Heart left ventricle (tissue), 13 donors: Measurements from ENCODE around the gene ITPR2.

ENCODE experiments used
- POLR2A ChIP-seq, 2 donors: fragments of 450-650 bp; IDR thresholded peaks; one replicate each; pipeline ENCODE4 v1.6.1; 2017; ENCODE audit warnings: antibody characterized with exemption in 2 of 2, mild to moderate bottlenecking in 2 of 2, moderate library complexity in 2 of 2
- TF ChIP-seq, protein P1 (sequence below), 12 donors: fragments of 200-600 bp; sonication (generic) in 4 of 12; IDR thresholded peaks; one replicate each; pipeline versions ENCODE4 v1.5.0 to v1.8.0; 2018 to 2022; ENCODE audit warnings: antibody characterized with exemption in 12 of 12, mild to moderate bottlenecking in 5 of 12
- donor health status: ischemic (EF 13 %, LVEDD 7.1; RV severe dilation, severe dysfunction).
- donor health status: DM: no; HTN: yes; CAD: no.
- donor health status: DM: no; HTN: no; CAD: no.
- donor health status: ischemic (EF 25% LVEDD 6.9; RV normal size, moderate dysfunction).
- donor health status: ischemic (EF 25% LVEDD 5.7; RV mildly dilated, moderate dysfunction).
- donor health status: ischemic (EF 35%, LVEDD 5.7; RV mildly dilated, moderate dysfunction).
- donor health status: nonischemic (EF 11% LVEDD 7.7; RV severe dilation, severe dysfunction).
- donor health status: DM: yes; HTN: yes; CAD: no.
- donor health status: PGD.
- donor health status: ischemic (EF 29% LVEDD 5.4; RV normal size, mild dysfunction).
- donor health status: nonischemic (EF 23%, LVEDD 6.1; RV moderate dilation, normal function).

- TF ChIP-seq, protein P1, sequence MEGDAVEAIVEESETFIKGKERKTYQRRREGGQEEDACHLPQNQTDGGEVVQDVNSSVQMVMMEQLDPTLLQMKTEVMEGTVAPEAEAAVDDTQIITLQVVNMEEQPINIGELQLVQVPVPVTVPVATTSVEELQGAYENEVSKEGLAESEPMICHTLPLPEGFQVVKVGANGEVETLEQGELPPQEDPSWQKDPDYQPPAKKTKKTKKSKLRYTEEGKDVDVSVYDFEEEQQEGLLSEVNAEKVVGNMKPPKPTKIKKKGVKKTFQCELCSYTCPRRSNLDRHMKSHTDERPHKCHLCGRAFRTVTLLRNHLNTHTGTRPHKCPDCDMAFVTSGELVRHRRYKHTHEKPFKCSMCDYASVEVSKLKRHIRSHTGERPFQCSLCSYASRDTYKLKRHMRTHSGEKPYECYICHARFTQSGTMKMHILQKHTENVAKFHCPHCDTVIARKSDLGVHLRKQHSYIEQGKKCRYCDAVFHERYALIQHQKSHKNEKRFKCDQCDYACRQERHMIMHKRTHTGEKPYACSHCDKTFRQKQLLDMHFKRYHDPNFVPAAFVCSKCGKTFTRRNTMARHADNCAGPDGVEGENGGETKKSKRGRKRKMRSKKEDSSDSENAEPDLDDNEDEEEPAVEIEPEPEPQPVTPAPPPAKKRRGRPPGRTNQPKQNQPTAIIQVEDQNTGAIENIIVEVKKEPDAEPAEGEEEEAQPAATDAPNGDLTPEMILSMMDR (IDR thresholded peaks at IDR 0.05) = no peak
- TF ChIP-seq POLR2A (IDR thresholded peaks at IDR 0.05) = no peak
These were observed 35.0 kb downstream of the ITPR2 start for GRCh38 chr12:26798023-26798422.
